Ishikawa (cell line): ENCODE results near the gene PDE4D.

Experiments used
- CEBPB ChIP-seq: IDR thresholded peaks from 2 replicates; pipeline ENCODE4 v1.6.1; 2012
- CREB1 ChIP-seq: IDR thresholded peaks from 2 replicates; pipeline ENCODE4 v1.6.1; 2012; ENCODE audit warnings: low read depth
- EGR1 ChIP-seq: IDR thresholded peaks from 2 replicates; pipeline ENCODE4 v1.6.1; 2012
- EP300 ChIP-seq: IDR thresholded peaks from 2 replicates; pipeline ENCODE4 v1.6.1; 2012; ENCODE audit warnings: borderline replicate concordance
- FOXM1 ChIP-seq: IDR thresholded peaks from 2 replicates; pipeline ENCODE4 v1.6.1; 2012; ENCODE audit warnings: low read depth, borderline replicate concordance
- NFIC ChIP-seq: IDR thresholded peaks from 2 replicates; pipeline ENCODE4 v1.6.1; 2012
- RAD21 ChIP-seq: IDR thresholded peaks from 2 replicates; pipeline ENCODE4 v1.6.1; 2012; ENCODE audit warnings: low read depth
- TAF1 ChIP-seq: IDR thresholded peaks from 2 replicates; pipeline ENCODE4 v1.6.1; 2012; ENCODE audit warnings: low read depth, mild to moderate bottlenecking
- TCF12 ChIP-seq: IDR thresholded peaks from 2 replicates; pipeline ENCODE4 v1.6.1; 2012; ENCODE audit warnings: low read depth
- TEAD4 ChIP-seq: IDR thresholded peaks from 2 replicates; pipeline ENCODE4 v1.6.1; 2012
- YY1 ChIP-seq: IDR thresholded peaks from 2 replicates; pipeline ENCODE4 v1.6.1; 2012; ENCODE audit warnings: low read depth
- ZBTB7A ChIP-seq: IDR thresholded peaks from 2 replicates; pipeline ENCODE4 v1.6.1; 2012; ENCODE audit warnings: low read depth
- TF ChIP-seq, protein P1 (sequence below): IDR thresholded peaks from 2 replicates; pipeline ENCODE4 v1.6.1; 2012; ENCODE audit warnings: low read depth, mild to moderate bottlenecking
- TF ChIP-seq, protein P2 (sequence below): IDR thresholded peaks from 2 replicates; pipeline ENCODE4 v1.6.1; 2012
- TF ChIP-seq, protein P3 (sequence below): IDR thresholded peaks from 2 replicates; pipeline ENCODE4 v1.6.1; 2012

The PDE4D gene

DNA sequence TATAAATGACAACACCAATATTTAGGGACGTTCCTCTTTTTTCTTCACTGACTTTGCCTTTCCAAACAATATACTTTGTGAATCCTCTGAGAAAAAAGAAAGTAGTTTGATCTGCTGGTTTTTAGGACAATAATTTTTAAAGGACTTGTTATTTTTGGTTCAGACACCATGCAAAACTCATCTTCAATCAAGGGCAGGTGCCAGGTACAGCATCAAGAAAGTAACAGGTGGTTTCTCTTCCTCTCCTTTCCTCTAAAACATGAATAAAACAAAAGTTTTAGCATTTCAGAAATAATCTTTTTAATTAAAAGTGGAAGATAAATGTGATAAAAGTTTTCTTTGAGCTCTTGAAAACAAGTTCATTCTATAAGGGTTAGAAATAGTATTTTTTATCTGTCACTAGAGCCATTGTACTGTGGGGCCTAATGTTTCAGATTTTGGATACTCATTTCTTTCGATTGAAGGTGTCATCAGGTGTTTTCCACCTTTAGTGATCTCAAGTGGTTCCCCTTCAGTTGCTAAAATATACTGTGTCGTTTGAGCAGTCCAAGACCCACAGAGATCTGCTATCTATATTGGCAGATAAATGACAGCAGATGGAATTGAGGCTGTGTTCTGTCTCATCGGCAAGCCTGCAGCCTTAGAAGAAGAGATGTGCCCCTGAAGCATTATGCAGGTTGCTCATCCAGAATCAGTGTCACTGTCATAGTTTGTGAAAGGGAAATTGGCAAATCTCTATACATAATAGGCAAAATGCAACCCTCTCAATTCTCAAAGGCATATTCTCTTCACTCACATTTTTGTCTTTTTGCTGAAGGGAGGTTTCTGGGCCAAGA lies 499.7 kb downstream of the PDE4D start:
- TF ChIP-seq TCF12 (no peak), YY1 (no peak), ZBTB7A (no peak), EGR1 (no peak), NFIC (no peak), TAF1 (no peak), CREB1 (no peak), FOXM1 (no peak), CEBPB (no peak), RAD21 (no peak), TEAD4 (no peak), EP300 (no peak)
- TF ChIP-seq, protein P1, sequence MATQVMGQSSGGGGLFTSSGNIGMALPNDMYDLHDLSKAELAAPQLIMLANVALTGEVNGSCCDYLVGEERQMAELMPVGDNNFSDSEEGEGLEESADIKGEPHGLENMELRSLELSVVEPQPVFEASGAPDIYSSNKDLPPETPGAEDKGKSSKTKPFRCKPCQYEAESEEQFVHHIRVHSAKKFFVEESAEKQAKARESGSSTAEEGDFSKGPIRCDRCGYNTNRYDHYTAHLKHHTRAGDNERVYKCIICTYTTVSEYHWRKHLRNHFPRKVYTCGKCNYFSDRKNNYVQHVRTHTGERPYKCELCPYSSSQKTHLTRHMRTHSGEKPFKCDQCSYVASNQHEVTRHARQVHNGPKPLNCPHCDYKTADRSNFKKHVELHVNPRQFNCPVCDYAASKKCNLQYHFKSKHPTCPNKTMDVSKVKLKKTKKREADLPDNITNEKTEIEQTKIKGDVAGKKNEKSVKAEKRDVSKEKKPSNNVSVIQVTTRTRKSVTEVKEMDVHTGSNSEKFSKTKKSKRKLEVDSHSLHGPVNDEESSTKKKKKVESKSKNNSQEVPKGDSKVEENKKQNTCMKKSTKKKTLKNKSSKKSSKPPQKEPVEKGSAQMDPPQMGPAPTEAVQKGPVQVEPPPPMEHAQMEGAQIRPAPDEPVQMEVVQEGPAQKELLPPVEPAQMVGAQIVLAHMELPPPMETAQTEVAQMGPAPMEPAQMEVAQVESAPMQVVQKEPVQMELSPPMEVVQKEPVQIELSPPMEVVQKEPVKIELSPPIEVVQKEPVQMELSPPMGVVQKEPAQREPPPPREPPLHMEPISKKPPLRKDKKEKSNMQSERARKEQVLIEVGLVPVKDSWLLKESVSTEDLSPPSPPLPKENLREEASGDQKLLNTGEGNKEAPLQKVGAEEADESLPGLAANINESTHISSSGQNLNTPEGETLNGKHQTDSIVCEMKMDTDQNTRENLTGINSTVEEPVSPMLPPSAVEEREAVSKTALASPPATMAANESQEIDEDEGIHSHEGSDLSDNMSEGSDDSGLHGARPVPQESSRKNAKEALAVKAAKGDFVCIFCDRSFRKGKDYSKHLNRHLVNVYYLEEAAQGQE = no peak
- TF ChIP-seq, protein P2, sequence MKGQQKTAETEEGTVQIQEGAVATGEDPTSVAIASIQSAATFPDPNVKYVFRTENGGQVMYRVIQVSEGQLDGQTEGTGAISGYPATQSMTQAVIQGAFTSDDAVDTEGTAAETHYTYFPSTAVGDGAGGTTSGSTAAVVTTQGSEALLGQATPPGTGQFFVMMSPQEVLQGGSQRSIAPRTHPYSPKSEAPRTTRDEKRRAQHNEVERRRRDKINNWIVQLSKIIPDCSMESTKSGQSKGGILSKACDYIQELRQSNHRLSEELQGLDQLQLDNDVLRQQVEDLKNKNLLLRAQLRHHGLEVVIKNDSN = no peak
- TF ChIP-seq, protein P3, sequence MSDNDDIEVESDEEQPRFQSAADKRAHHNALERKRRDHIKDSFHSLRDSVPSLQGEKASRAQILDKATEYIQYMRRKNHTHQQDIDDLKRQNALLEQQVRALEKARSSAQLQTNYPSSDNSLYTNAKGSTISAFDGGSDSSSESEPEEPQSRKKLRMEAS = no peak

DNA sequence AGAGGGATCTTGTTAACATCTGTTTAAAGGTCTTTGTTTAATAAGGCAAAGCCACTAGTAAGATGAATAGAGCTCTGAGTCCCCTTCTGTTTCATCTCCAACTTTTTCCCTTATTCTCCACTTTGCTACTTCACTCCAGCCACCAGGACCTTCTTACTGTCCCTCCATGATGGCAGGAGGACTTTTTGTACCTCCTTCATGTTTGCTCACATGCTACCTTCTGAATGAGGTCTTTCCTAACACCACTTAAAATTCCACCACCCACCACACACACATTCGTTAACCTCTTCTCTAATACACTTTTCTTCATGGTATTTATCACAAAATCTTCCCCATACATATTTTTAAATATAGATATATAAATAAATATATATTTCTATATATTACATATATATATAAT lies 501.9 kb downstream of the PDE4D start:
- TF ChIP-seq EGR1 = no peak
- TF ChIP-seq TAF1 = no peak
- TF ChIP-seq, protein P2 = no peak
- TF ChIP-seq FOXM1 = no peak
- no peak for TF ChIP-seq CREB1
- TF ChIP-seq YY1 = no peak
- no peak for TF ChIP-seq NFIC
- no peak for TF ChIP-seq TCF12

DNA sequence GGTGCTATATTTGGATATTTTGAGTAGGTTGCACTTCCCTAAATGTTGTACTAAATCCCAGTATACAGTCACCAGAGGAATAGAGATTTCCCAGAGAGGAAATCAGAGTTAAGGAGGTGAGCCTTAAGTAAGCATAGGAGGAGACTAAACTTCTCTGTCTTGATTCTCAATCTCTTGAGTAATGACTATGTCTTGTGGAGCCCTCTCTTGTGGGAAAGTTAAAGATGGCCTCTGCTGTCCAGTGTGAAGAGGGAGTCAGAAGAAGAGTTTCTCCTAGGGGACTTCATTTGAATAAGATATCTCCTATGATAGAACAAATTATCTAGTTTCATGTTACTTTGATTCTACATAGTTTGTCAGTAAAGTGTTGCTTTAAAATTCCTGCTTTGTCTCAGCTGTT lies 502.5 kb downstream of the PDE4D start:
- TF ChIP-seq, protein P1 = no peak
- TF ChIP-seq TAF1 (no peak), FOXM1 (no peak), RAD21 (no peak), CREB1 (no peak), TCF12 (no peak), YY1 (no peak)
- TF ChIP-seq, protein P2 = no peak

DNA sequence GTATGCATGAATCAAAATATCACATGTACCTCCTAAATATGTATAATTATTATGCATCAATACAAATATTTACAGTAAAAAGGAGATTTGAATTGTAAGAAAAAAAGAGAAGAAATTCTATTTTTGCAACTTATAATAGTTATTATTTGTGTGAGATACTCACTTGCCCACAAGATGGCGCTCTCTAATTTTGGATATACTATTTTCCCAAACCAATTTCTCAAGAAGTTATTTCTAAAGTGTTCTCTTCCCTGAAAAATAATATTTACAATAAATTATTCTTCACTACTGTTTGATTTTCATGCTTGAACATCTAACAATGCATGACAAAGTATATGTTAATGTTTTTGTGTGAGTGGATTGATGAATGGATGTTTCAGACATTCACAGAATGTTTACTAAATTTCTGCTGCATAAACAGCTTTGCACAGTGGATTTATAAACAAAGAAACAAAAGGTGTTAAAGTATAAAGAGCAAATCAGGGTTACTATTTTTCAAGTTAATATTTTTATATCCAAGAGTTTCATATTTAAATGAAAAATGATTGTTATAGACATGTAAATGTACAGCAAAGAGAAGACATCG lies 503.4 kb downstream of the PDE4D start:
- peak; percentile 70 for TF ChIP-seq RAD21
- TF ChIP-seq TAF1 = no peak
- TF ChIP-seq CEBPB = no peak

DNA sequence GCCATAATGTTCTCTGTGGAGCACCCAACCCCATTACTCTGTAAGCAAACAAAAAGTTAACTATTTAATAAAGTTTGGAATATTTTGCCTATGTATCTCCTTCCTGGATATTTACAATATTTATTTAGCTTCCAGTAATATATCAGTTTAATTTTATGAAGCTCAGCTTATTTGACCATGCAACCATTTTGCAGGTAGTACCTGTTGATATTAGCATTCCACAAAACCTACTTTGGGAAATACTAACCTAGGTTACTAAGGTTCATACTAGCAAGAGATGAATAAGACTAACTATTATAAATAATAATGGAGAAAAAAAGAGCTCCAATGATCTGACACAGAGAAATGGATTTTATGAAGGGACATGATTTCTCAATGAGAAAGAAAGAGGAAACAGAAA lies 506.4 kb downstream of the PDE4D start:
- TF ChIP-seq, protein P1 = no peak
- no peak for TF ChIP-seq CREB1
- TF ChIP-seq ZBTB7A = no peak
- no peak for TF ChIP-seq TCF12
- no peak for TF ChIP-seq EP300
- no peak for TF ChIP-seq NFIC
- TF ChIP-seq FOXM1 = no peak
- TF ChIP-seq YY1 = no peak
- no peak for TF ChIP-seq CEBPB
- no peak for TF ChIP-seq TEAD4
- TF ChIP-seq, protein P3 = no peak
- TF ChIP-seq EGR1 = no peak
